HepG2 (cell line): ENCODE data around the gene TNP2. TPM values are rescaled to one million over a fixed set of nuclear protein-coding genes. Genes with fewer than 3 reads are reported as not detected.

Experiments
- ATAC-seq: fragments of 200-7000 bp; cut with Tn5 transposase; 3 replicates; pipeline ENCODE4 v1.9.1; 2020; ENCODE audit warnings: mild to moderate bottlenecking, moderate library complexity
- Bru-seq: library from RNA; stranded (reverse); fragments of 400-500 nt; gene quantifications from one replicate; lab custom pipeline; 2021; lab: Mats Ljungman, UMichigan
- BruChase-seq, 2 experiments: library from RNA; stranded (reverse); fragments of 400-500 nt; gene quantifications; one replicate each; lab custom pipeline; 2021; lab: Mats Ljungman, UMichigan
- BruUV-seq: library from RNA; stranded (reverse); fragments of 400-500 nt; replicated peaks from 2 replicates; lab custom pipeline; 2021; lab: Mats Ljungman, UMichigan
- CTCF ChIA-PET: fragments of 300-600 bp; formaldehyde crosslinking; extraction: SDS; loops from one replicate; lab custom pipeline; 2021; ENCODE audit warnings: low total read pairs, inconsistent platforms, low intra/inter-chr PET ratio; lab: Yijun Ruan, JAX
- POLR2A ChIA-PET: fragments of 350-600 bp; sonication (Branson Sonifier 250); formaldehyde crosslinking; loops from one replicate; lab custom pipeline; 2020; ENCODE audit warnings: antibody characterized with exemption, inconsistent platforms; lab: Yijun Ruan, JAX
- DNase-seq: peaks from one replicate; pipeline ENCODE4 v3.0.0-alpha.2; 2015; ENCODE audit warnings: low spot score
- FAIRE-seq: peaks from 3 replicates; lab custom pipeline; 2011; peaks lifted over from hg19 to GRCh38; lab: Jason Lieb, UNC
- H2AFZ ChIP-seq: one replicate; pipeline ENCODE4 v1.6.1; 2011; ENCODE audit warnings: low read length, inconsistent platforms
- H3K27ac ChIP-seq: fragments of 300-600 bp; 3 replicates; pipeline ENCODE4 v1.8.0; 2011; ENCODE audit warnings: mixed run types, mild to moderate bottlenecking, mixed read lengths, low read length, inconsistent platforms; ENCODE audit not compliant: insufficient read depth; ENCODE audit errors: extremely low read length
- H3K27me3 ChIP-seq, 2 experiments: fragments of 200-600 bp in 1 of 2; 2 replicates in 1 of 2; 3 replicates in 1 of 2; pipeline versions ENCODE4 v1.6.0 to v1.8.0; 2011; ENCODE audit warnings: low read length in 2 of 2, mild to moderate bottlenecking in 2 of 2, moderate library complexity in 2 of 2, inconsistent platforms in 1 of 2; ENCODE audit not compliant: insufficient read depth in 2 of 2, control insufficient read depth in 1 of 2
- H3K36me3 ChIP-seq, 2 experiments: fragments of 200-600 bp in 1 of 2; replicated peaks in 1 of 2; 2 replicates in 1 of 2; 3 replicates in 1 of 2; pipeline versions ENCODE4 v1.5.1 to v1.8.0; 2011; ENCODE audit warnings: low read length in 2 of 2, inconsistent platforms in 1 of 2; ENCODE audit not compliant: insufficient read depth in 2 of 2, control insufficient read depth in 1 of 2
- H3K4me1 ChIP-seq: 2 replicates; pipeline ENCODE4 v1.5.1; 2012; ENCODE audit warnings: low read length, inconsistent platforms; ENCODE audit not compliant: insufficient read depth
- H3K4me2 ChIP-seq: 2 replicates; pipeline ENCODE4 v1.6.0; 2011; ENCODE audit warnings: low read depth, low read length, inconsistent platforms
- H3K4me3 ChIP-seq, 3 experiments: fragments of 200-600 bp in 1 of 3; sonication (generic), shearing (Covaris generic) in 1 of 3; replicated peaks in 1 of 3; 2 replicates each; pipeline ENCODE4 v1.5.1; 2011 to 2016; ENCODE audit warnings: low read length in 3 of 3, inconsistent platforms in 2 of 3, low read depth in 2 of 3, mild to moderate bottlenecking in 2 of 3, control low read depth in 1 of 3, mixed read lengths in 1 of 3; ENCODE audit not compliant: insufficient read depth in 1 of 3
- H3K79me2 ChIP-seq: one replicate; pipeline ENCODE4 v1.6.1; 2011; ENCODE audit warnings: low read length, inconsistent platforms; ENCODE audit not compliant: insufficient read depth
- H3K9ac ChIP-seq: 2 replicates; pipeline ENCODE4 v1.6.0; 2011; ENCODE audit warnings: mild to moderate bottlenecking, low read depth, low read length, inconsistent platforms; ENCODE audit not compliant: insufficient read depth
- H3K9me3 ChIP-seq: 2 replicates; pipeline ENCODE4 v1.5.1; 2012; ENCODE audit warnings: mild to moderate bottlenecking, low read length
- H4K20me1 ChIP-seq: 2 replicates; pipeline ENCODE4 v1.6.0; 2011; ENCODE audit warnings: inconsistent platforms, mild to moderate bottlenecking, low read length, moderate library complexity; ENCODE audit not compliant: insufficient read depth
- ATF7-NPFF ChIP-seq: sonication (generic); formaldehyde crosslinking; IDR thresholded peaks from 2 replicates; pipeline ENCODE4 v1.8.1; 2023; ENCODE audit warnings: mild to moderate bottlenecking, low read depth, missing genetic modification reagents, moderate library complexity
- HIVEP1 ChIP-seq: sonication (generic); formaldehyde crosslinking; IDR thresholded peaks from 2 replicates; pipeline ENCODE4 v1.4.0; 2020; ENCODE audit warnings: mild to moderate bottlenecking, missing genetic modification reagents
- KDM5B ChIP-seq: sonication (generic); formaldehyde crosslinking; IDR thresholded peaks from 2 replicates; pipeline ENCODE4 v1.4.0; 2020; ENCODE audit warnings: missing genetic modification reagents, mild to moderate bottlenecking, borderline replicate concordance
- MEIS1 ChIP-seq: sonication (generic); formaldehyde crosslinking; IDR thresholded peaks from 2 replicates; pipeline ENCODE4 v1.9.0; 2021; ENCODE audit warnings: mild to moderate bottlenecking, missing genetic modification reagents, moderate library complexity, borderline replicate concordance
- MTF2 ChIP-seq: sonication (generic); formaldehyde crosslinking; IDR thresholded peaks from 2 replicates; pipeline ENCODE4 v1.5.0; 2020; ENCODE audit warnings: missing genetic modification reagents, borderline replicate concordance
- NFE2L2 ChIP-seq: fragments of 150-350 bp; IDR thresholded peaks from 2 replicates; pipeline ENCODE4 v1.6.1; 2014; ENCODE audit warnings: low read length
- TCF12 ChIP-seq, 2 experiments: fragments of 450-650 bp in 1 of 2; sonication (generic) in 1 of 2; formaldehyde crosslinking in 1 of 2; IDR thresholded peaks; 2 replicates each; pipeline versions ENCODE4 v1.6.1 to v1.8.0; 2017 to 2022; ENCODE audit warnings: antibody characterized with exemption in 1 of 2, mild to moderate bottlenecking in 1 of 2, missing genetic modification reagents in 1 of 2, moderate library complexity in 1 of 2
- ZHX2 ChIP-seq, 2 experiments: sonication (generic) in 1 of 2; formaldehyde crosslinking in 1 of 2; IDR thresholded peaks; 2 replicates each; pipeline versions ENCODE4 v1.6.1 to v1.9.0; 2014 to 2022; ENCODE audit warnings: antibody characterized with exemption in 1 of 2, borderline replicate concordance in 1 of 2, inconsistent platforms in 1 of 2, low read depth in 1 of 2, missing genetic modification reagents in 1 of 2
- ZNF274 ChIP-seq: sonication (generic); formaldehyde crosslinking; IDR thresholded peaks from 2 replicates; pipeline ENCODE4 v1.5.1; 2020; ENCODE audit warnings: mild to moderate bottlenecking, missing genetic modification reagents
- WGBS: methylation state at CpG from one replicate; pipeline ENCODE4 v1.1.6; 2017; ENCODE audit warnings: low lambda C conversion rate; 5-methylcytosine and 5-hydroxymethylcytosine counted together
- in situ Hi-C: cut with HindIII; loops from 2 replicates; pipeline ENCODE4 v1.10.0; 2017; ENCODE audit warnings: low pct_unique_long_range_greater_than_20kb; ENCODE audit not compliant: extremely low pct_ligation_motif_present
- intact Hi-C: fragments of 100-400 bp; cut with micrococcal nuclease; formaldehyde crosslinking; loops from one replicate; pipeline ENCODE4 v1.10.0; 2022; ENCODE audit not compliant: unreplicated experiment
- long read RNA-seq, 2 experiments: library from RNA in 1 of 2; library from polyadenylated mRNA in 1 of 2; stranded (forward) in 1 of 2; unstranded in 1 of 2; transcript quantifications; one replicate each; pipeline ENCODE4 v2.0.0, GENCODE V29; 2019 to 2022
- polyA minus RNA-seq, 3 experiments: library from RNA; depleted of rRNA, polyadenylated mRNA; stranded (reverse); fragments of >200 nt; gene quantifications; 2 replicates each; pipeline ENCODE4 v1.2.3, GENCODE V29; 2011; ENCODE audit warnings: low replicate concordance in 1 of 3
- polyA plus RNA-seq, 8 experiments: library from polyadenylated mRNA; depleted of rRNA in 3 of 8; stranded (reverse) in 7 of 8; unstranded in 1 of 8; fragments of >200 nt; fragmentation: Illumina TruSeq in 4 of 8; extraction: Trizol in 4 of 8; gene quantifications; 2 replicates each; pipeline versions ENCODE4 v1.2.1 to v1.2.3, GENCODE V29; 2011 to 2016; ENCODE audit warnings: low read depth in 4 of 8, missing spikeins in 1 of 8, mixed read lengths in 1 of 8; ENCODE audit not compliant: insufficient read depth in 1 of 8
- total RNA-seq, 5 experiments: library from RNA; depleted of rRNA; stranded (reverse); fragments of >200 nt; fragmentation: Illumina TruSeq; extraction: Trizol; gene quantifications; 2 replicates each; pipeline ENCODE4 v1.2.3, GENCODE V29; 2016; ENCODE audit warnings: low read depth in 1 of 5

TNP2 gene
- total RNA-seq (2016; rRNA removed; fragmentation: Illumina TruSeq; extraction: Trizol) (not detected in 2 replicates), polyA plus RNA-seq (2011; rRNA removed) (not detected in 2 replicates), polyA minus RNA-seq (2011; rRNA and poly(A)+ RNA removed; ENCODE audit: low replicate concordance) (not detected in 2 replicates), Bru-seq, nascent RNA (not detected), BruChase-seq, experiment 1, labeled RNA remaining after a 6-hour chase (not detected), BruChase-seq, experiment 2, labeled RNA remaining after a 2-hour chase (not detected)
- not detected in 2 replicates for total RNA-seq (2016; cell fraction: cytosol; rRNA removed; fragmentation: Illumina TruSeq; extraction: Trizol; ENCODE audit: low read depth)
- not detected in 2 replicates for total RNA-seq (2016; cell fraction: insoluble cytoplasmic fraction; rRNA removed; fragmentation: Illumina TruSeq; extraction: Trizol)
- not detected in 2 replicates for total RNA-seq (2016; cell fraction: membrane; rRNA removed; fragmentation: Illumina TruSeq; extraction: Trizol)
- not detected in 2 replicates for total RNA-seq (2016; cell fraction: nucleus; rRNA removed; fragmentation: Illumina TruSeq; extraction: Trizol)
- not detected in 2 replicates for polyA plus RNA-seq (2011; cell fraction: cytosol; rRNA removed)
- polyA plus RNA-seq (2011; cell fraction: nucleus; rRNA removed): not detected in 2 replicates
- not detected in 2 replicates for polyA plus RNA-seq (2012)
- not detected in 2 replicates for polyA plus RNA-seq (2016; cell fraction: cytosol; fragmentation: Illumina TruSeq; extraction: Trizol; ENCODE audit: low read depth)
- not detected in 2 replicates for polyA plus RNA-seq (2016; cell fraction: insoluble cytoplasmic fraction; fragmentation: Illumina TruSeq; extraction: Trizol; ENCODE audit: low read depth)
- not detected in 2 replicates for polyA plus RNA-seq (2016; cell fraction: membrane; fragmentation: Illumina TruSeq; extraction: Trizol; ENCODE audit: low read depth)
- not detected in 2 replicates for polyA plus RNA-seq (2016; cell fraction: nucleus; fragmentation: Illumina TruSeq; extraction: Trizol; ENCODE audit: insufficient read depth, low read depth)
- polyA minus RNA-seq (2011; cell fraction: cytosol; rRNA and poly(A)+ RNA removed): not detected in 2 replicates
- polyA minus RNA-seq (2011; cell fraction: nucleus; rRNA and poly(A)+ RNA removed): not detected in 2 replicates
- long read RNA-seq, experiment 1: 0 reads
- long read RNA-seq, experiment 2: 0 reads

GRCh38 chr16:11268921-11269375 is at the start of gene TNP2:
Gene TNP2 (minus strand): TSS chr16:11269325. CDS start chr16:11269262, 63 bp downstream.
- no peak within 1 kb of the TSS for H2AFZ ChIP-seq
- intact Hi-C loops (no loop called here), in situ Hi-C loops (no loop called here)
- H3K36me3 ChIP-seq: no peaks in the 10 kb centered on the region
- DNase-seq (no peak), FAIRE-seq (no peak), ATAC-seq (no peak)
- H3K9ac ChIP-seq: no peak within 1 kb of the TSS; the same call in 1 of the 2 replicates
- peaks cover 89% of the 10 kb centered on the region for H3K4me1 ChIP-seq
- 96% methylated on average over 11 of the region's 11 CpGs for WGBS
- BruUV-seq: no TSS peak
- POLR2A ChIA-PET: interaction anchor here (1.3 to 14.0 kb wide), 3 partner anchors 10 to 39 kb away, joined by 4 to 351 read pairs (median 21); partner anchors contain the start of gene SOCS1
- H3K9me3 ChIP-seq: peaks cover 5% of the 10 kb centered on the region; the same call in 1 of the 2 replicates
- H3K4me2 ChIP-seq: no peak within 1 kb of the TSS
- no peaks in the 10 kb centered on the region for H4K20me1 ChIP-seq
- H3K4me3 ChIP-seq: no peak within 1 kb of the TSS
- no peaks in the 10 kb centered on the region for H3K27me3 ChIP-seq
- peak within 1 kb of the TSS; percentile 58 for H3K27ac ChIP-seq
- CTCF ChIA-PET: no interaction called here
- no peaks in the 10 kb centered on the region for H3K79me2 ChIP-seq
- peak; percentile 59; the same call in 1 of the 2 replicates for TF ChIP-seq HIVEP1 (CRISPR knock-in tag)
- TF ChIP-seq KDM5B (CRISPR knock-in tag): peak; percentile 31; the same call in 1 of the 2 replicates
- no peak for TF ChIP-seq MTF2 (CRISPR knock-in tag)
- no peak for TF ChIP-seq ATF7-NPFF (CRISPR knock-in tag)
- TF ChIP-seq NFE2L2: no peak
- 0 out of 2 replicates have a peak, but pooled peaks have one; percentile 30 for TF ChIP-seq ZNF274 (CRISPR knock-in tag)
- TF ChIP-seq MEIS1 (CRISPR knock-in tag): no peak
- no peak for TF ChIP-seq TCF12 (IDR thresholded peaks at IDR 0.05)
- no peak for TF ChIP-seq TCF12 (CRISPR knock-in tag; IDR thresholded peaks at IDR 0.05)
- TF ChIP-seq ZHX2 (IDR thresholded peaks at IDR 0.05; ENCODE audit: low read depth): no peak
- TF ChIP-seq ZHX2 (CRISPR knock-in tag; IDR thresholded peaks at IDR 0.05; ENCODE audit: borderline replicate concordance): no peak
